Stimulated activated effector memory CD8-positive, alpha-beta T cell treated with anti-CD3 and anti-CD28 coated beads, Interleukin-12 subunit alpha, Interleukin-12 subunit beta, amount 100 ng/mL, for 72 hours (primary cell): ENCODE measurements around the gene PTER.

Experiments used
- ATAC-seq: fragments of 150-1000 bp; cut with Tn5 transposase; 2 replicates; pipeline ENCODE4 v1.10.0; 2021
- DNase-seq, 2 donors: peaks; one replicate each; pipeline ENCODE4 v3.0.0; 2021 to 2022; ENCODE audit warnings: low spot score in 2 of 2
- H3K27ac Mint-ChIP-seq: one replicate; pipeline ENCODE4 v1.8.0; 2022; ENCODE audit warnings: mild to moderate bottlenecking, mixed read lengths
- H3K36me3 Mint-ChIP-seq: one replicate; pipeline ENCODE4 v1.8.0; 2022; ENCODE audit warnings: mild to moderate bottlenecking, mixed read lengths
- H3K4me1 Mint-ChIP-seq: one replicate; pipeline ENCODE4 v1.8.0; 2022; ENCODE audit warnings: mixed read lengths
- H3K4me3 Mint-ChIP-seq: one replicate; pipeline ENCODE4 v1.8.0; 2022; ENCODE audit warnings: mild to moderate bottlenecking, mixed read lengths
- H3K9me3 Mint-ChIP-seq: one replicate; pipeline ENCODE4 v1.8.0; 2022; ENCODE audit warnings: mixed read lengths

PTER gene

DNA sequence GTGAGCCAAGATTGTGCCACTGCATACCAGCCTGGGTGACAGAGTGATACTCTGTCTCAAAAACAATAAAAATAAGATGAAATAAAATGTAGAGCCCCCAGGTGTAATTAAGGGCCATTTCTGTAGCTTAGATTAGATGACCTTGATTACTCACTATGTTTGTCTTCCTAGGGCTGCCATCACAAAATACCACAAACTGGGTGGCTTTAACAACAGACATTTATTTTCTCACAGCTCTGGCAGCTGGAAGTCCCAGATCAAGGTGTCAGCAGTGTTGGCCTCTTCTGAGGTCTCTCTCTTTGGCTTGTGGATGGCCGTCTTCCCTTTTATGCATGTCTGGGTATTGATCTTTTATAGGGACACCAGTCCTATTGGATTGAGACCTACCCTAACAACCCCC is 6.1 kb downstream of the PTER start:
- Mint-ChIP-seq H3K27ac (no peak overlapping the region), H3K4me1 (peaks cover 37% of the 10 kb centered on the region), H3K4me3 (no peak overlapping the region), H3K36me3 (peaks cover 68% of the 10 kb centered on the region), H3K9me3 (no peaks in the 10 kb centered on the region)
- ATAC-seq: no peak
- DNase-seq: no peak

- Mint-ChIP-seq H3K36me3 (peaks cover 46% of the 10 kb centered on the region), H3K27ac (no peak overlapping the region), H3K4me1 (peaks cover 24% of the 10 kb centered on the region), H3K9me3 (no peaks in the 10 kb centered on the region), H3K4me3 (no peak overlapping the region)
- ATAC-seq (no peak), DNase-seq (no peak)
Measured at GRCh38 chr10:16445770-16446469, 9.1 kb downstream of the PTER start.

DNA sequence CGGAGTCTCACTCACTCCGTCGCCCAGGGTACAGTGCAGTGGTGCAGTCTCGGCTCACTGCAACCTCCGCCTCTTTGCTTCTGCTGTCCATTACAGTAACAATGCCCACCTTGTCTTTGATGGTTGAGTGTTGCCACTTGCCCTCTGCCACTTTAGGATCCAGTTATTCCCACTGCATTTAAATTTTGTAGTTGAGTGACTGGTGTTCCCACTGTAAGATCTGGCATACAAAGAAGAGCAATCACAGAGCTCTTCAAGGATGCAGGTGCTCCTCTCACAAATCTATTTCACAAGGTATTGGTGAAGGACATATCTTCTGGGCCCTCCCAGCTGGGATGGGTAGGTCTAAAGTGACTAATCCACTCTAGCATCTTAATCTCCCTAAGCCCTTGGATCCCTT is 12.6 kb downstream of the PTER start:
- no peak overlapping the region for H3K27ac Mint-ChIP-seq
- H3K9me3 Mint-ChIP-seq: no peaks in the 10 kb centered on the region

GRCh38 chr10:16458166-16458955 is 21.6 kb downstream of the PTER start:
- H3K4me1 Mint-ChIP-seq: peaks cover 22% of the 10 kb centered on the region
- H3K4me3 Mint-ChIP-seq: no peak overlapping the region
- no peak overlapping the region for H3K27ac Mint-ChIP-seq
- H3K36me3 Mint-ChIP-seq: peaks cover 5% of the 10 kb centered on the region
- DNase-seq (no peak), ATAC-seq (peak; percentile 66)
- no peaks in the 10 kb centered on the region for H3K9me3 Mint-ChIP-seq

More for the DNA sequence above, 12.6 kb downstream of the PTER start:
- H3K4me3 Mint-ChIP-seq: no peak overlapping the region
- DNase-seq: no peak
- peaks cover 18% of the 10 kb centered on the region for H3K36me3 Mint-ChIP-seq
- ATAC-seq: no peak
- peaks cover 7% of the 10 kb centered on the region for H3K4me1 Mint-ChIP-seq

GRCh38 chr10:16459423-16459939 is 22.7 kb downstream of the PTER start:
- peaks cover 5% of the 10 kb centered on the region for H3K36me3 Mint-ChIP-seq
- no peaks in the 10 kb centered on the region for H3K9me3 Mint-ChIP-seq
- H3K4me3 Mint-ChIP-seq: no peak overlapping the region
- no peak for ATAC-seq
- no peak for DNase-seq
- H3K27ac Mint-ChIP-seq: no peak overlapping the region
- H3K4me1 Mint-ChIP-seq: peaks cover 22% of the 10 kb centered on the region

DNA sequence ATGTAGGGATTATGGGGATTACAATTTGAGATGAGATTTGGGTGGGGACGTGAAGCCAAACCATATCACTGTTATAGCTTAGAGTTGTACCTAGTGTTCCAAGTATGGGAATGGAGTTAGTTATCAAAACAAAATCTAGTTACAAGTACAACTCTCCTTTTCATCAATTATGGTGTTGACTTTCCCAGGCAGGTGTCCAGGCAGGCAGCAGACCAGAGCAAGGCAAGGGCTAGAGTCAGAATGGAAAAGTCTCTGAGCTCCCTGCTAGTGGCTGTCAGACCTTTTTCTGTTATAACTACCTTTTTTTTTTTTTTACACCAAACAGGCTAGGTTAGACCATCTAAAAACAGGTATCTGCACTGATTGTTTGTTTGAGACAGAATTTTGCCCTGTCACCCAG is 29.2 kb downstream of the PTER start:
- no peak overlapping the region for H3K27ac Mint-ChIP-seq
- no peak for DNase-seq
- H3K4me3 Mint-ChIP-seq: no peak overlapping the region
- ATAC-seq: no peak
- no peaks in the 10 kb centered on the region for H3K9me3 Mint-ChIP-seq
- H3K4me1 Mint-ChIP-seq: peaks cover 30% of the 10 kb centered on the region
- no peaks in the 10 kb centered on the region for H3K36me3 Mint-ChIP-seq

DNA sequence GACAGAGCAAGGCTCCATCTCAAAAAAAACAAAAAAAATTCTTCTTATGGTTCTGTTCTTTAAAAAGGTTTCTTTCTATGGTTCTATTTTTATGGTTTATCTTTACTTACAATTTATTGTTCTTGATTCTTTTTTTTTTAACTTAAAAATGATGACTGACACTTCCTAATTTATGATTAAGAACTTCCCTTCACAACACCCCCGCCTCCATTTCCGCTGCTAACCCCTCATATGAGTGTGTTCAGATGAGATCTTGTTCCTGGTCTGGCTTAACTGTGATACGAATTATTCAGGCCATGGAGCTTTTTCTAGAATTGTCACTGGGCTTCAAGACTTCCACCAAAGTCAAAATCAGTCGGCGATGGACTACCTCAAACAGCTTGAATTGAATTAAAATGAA is 33.9 kb downstream of the PTER start:
- Mint-ChIP-seq H3K36me3 (no peaks in the 10 kb centered on the region), H3K9me3 (no peaks in the 10 kb centered on the region), H3K4me1 (peaks cover 24% of the 10 kb centered on the region), H3K4me3 (no peak overlapping the region), H3K27ac (peak overlapping the region; percentile 56)
- peak; percentile 73 for ATAC-seq
- DNase-seq: no peak

DNA sequence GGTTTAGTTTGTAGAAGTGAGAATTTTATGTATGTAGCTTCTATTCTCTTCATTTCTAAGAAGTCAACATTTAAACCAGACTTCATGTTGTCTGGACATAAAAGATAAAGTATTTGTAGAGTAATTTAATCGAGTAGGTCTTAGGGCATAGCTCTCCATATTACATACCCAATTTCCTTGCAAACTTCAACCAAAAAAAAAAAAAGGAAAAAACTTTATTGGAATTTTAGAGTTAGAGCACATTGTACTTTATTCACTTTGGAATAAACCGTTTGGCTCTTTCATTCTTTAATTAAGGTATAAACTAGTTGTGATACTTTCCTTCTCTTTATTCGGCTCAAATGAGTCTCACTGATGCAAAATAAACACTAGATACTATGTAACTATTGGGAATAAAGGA is 36.0 kb downstream of the PTER start:
- no peak overlapping the region for H3K4me3 Mint-ChIP-seq
- no peaks in the 10 kb centered on the region for H3K9me3 Mint-ChIP-seq
- H3K36me3 Mint-ChIP-seq: no peaks in the 10 kb centered on the region

DNA sequence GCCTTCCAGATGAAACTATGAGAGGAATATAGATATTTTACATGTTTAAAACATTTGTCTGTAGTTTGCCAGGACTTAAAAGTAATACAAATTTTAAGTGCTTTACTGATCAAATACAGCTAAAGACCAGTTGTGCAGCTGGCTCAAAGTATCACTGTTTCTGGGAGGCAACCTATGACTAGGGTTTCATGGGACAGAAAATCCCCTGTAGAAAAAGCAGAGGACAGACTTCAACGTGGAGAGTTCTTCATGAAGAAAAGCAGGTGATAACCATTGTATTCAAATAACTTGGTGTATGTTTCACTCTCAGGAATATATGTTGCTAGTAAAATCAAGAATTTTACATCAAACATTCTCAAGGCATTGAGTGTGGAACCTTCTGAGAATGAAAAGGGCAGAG is 40.9 kb downstream of the PTER start:
- no peaks in the 10 kb centered on the region for H3K36me3 Mint-ChIP-seq
- H3K9me3 Mint-ChIP-seq: no peaks in the 10 kb centered on the region
- ATAC-seq (no peak), DNase-seq (no peak)
- no peaks in the 10 kb centered on the region for H3K4me1 Mint-ChIP-seq
- no peak overlapping the region for H3K4me3 Mint-ChIP-seq
- no peak overlapping the region for H3K27ac Mint-ChIP-seq

More for the DNA sequence above, 36.0 kb downstream of the PTER start:
- no peak for ATAC-seq
- no peak for DNase-seq
- Mint-ChIP-seq H3K4me1 (peaks cover 19% of the 10 kb centered on the region), H3K27ac (no peak overlapping the region)

- DNase-seq: no peak
- no peak overlapping the region for H3K27ac Mint-ChIP-seq
- no peaks in the 10 kb centered on the region for H3K4me1 Mint-ChIP-seq
- peaks cover 5% of the 10 kb centered on the region for H3K36me3 Mint-ChIP-seq
- no peaks in the 10 kb centered on the region for H3K9me3 Mint-ChIP-seq
- no peak for ATAC-seq
- H3K4me3 Mint-ChIP-seq: no peak overlapping the region
Measured at GRCh38 chr10:16478801-16479200, 42.0 kb downstream of the PTER start.

DNA sequence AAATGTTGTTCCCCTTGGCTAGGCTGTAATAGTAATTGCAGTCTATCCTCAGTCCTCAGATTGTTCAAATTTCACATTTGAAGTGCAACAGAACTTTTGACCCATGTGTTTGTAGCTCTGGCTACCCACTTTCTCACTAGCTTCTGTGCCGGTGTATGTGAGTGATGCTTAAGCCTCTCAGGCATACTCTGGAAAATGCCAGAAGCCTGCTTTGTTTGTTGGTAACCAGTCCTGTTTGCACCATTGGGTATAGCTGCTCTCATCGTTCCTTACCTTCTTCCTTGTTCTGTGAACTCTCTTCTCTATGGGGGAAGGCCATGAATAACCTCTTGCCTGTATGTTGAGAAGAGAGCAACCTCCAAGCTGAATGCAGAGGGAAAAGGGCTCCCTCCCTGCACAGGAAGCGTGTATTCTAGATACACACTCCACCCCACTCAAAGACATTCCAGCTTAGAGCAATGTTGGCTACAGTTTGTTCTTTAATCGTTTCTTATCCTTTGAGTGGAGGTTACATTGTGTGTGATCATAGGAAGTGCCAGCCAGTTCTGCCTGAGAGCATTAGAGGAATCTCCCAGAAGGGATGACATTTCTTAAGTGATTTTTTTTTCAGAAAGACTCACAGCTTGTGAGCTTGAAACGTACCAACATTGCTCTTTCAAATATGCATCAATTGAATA is 44.4 kb downstream of the PTER start:
- peaks cover 8% of the 10 kb centered on the region for H3K36me3 Mint-ChIP-seq
- DNase-seq (no peak), ATAC-seq (no peak)
- H3K27ac Mint-ChIP-seq: no peak overlapping the region
- H3K9me3 Mint-ChIP-seq: no peaks in the 10 kb centered on the region
- H3K4me3 Mint-ChIP-seq: no peak overlapping the region
- H3K4me1 Mint-ChIP-seq: no peaks in the 10 kb centered on the region

- DNase-seq (no peak), ATAC-seq (no peak)
- Mint-ChIP-seq H3K4me1 (no peaks in the 10 kb centered on the region), H3K27ac (no peak overlapping the region), H3K4me3 (no peak overlapping the region), H3K9me3 (no peaks in the 10 kb centered on the region), H3K36me3 (peaks cover 22% of the 10 kb centered on the region)
Measured at GRCh38 chr10:16483241-16483917, 46.6 kb downstream of the PTER start.

DNA sequence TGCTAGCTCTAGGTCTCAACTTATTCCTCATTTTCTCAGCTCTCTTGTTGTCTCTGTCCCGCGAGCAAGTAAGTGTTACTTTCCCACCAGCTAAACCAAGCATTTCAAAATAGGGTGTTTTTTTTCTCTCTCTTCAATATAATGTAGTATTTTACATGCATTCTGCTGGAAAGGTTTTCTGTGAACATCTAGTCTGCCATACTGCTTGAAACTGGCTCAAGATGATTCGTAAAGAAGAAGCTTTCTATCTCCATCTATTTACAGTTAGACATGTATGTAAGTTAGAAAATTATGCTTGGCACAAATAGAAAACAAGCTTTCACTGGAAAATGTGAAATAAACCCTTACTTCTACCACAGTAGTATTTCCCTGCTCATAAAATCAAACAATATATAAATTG is 53.7 kb downstream of the PTER start:
- DNase-seq: no peak
- peaks cover 33% of the 10 kb centered on the region for H3K36me3 Mint-ChIP-seq
- no peak overlapping the region for H3K27ac Mint-ChIP-seq
- no peak overlapping the region for H3K4me3 Mint-ChIP-seq
- no peaks in the 10 kb centered on the region for H3K4me1 Mint-ChIP-seq
- no peaks in the 10 kb centered on the region for H3K9me3 Mint-ChIP-seq
- no peak for ATAC-seq

DNA sequence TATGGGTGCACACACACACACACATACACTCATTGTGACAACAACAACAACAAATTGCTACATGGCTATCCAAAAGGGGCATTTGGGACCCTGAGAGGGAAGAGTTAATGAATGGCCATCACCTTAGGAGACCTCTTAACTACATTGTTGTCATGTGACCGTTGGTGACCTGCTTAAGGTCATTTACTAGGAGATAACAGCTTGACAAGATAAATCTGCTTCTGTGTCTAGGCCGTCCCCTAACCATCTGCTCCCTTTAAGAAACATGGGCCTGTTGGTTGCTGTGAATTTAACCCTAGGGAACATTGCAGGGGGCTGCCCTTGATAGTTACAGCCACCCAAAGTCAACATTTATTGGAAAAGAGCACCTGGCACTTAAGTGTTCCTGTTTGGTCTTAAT is 55.1 kb downstream of the PTER start:
- Mint-ChIP-seq H3K4me3 (no peak overlapping the region), H3K9me3 (no peaks in the 10 kb centered on the region)

DNA sequence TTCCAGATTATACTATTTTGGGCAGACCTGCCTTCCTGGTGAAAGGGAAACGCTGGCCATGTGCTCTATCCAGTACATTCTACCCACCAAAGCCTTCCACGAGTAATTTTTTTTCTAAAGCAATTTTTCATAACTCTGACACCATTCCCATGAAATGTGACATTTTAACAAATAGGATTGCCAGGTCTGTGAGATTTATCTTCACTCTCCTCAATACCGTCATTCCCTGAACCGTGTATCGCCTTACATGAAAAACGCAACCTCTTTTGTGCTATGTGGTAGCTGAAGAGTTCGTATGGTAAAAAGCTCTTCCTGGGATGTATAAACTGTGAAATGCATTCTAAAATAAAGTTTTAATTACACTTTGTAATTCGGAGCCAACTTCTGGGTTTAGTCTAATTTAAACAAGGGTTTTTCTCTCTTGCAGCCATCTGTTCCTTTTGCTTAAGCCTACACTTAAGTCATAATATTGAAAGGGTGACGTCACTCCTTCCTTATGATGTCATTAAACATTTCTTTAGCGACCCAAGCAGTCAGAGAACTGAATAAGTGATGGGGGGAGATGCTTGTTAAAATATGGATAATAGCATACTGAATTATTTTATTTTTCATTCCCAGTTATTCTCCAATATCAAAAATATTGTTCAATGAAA is 57.2 kb downstream of the PTER start:
- H3K4me3 Mint-ChIP-seq: no peak overlapping the region
- ATAC-seq (no peak), DNase-seq (no peak)
- no peak overlapping the region for H3K27ac Mint-ChIP-seq
- peaks cover 13% of the 10 kb centered on the region for H3K36me3 Mint-ChIP-seq
- H3K4me1 Mint-ChIP-seq: peaks cover 11% of the 10 kb centered on the region
- H3K9me3 Mint-ChIP-seq: no peaks in the 10 kb centered on the region

More for the DNA sequence above, 55.1 kb downstream of the PTER start:
- Mint-ChIP-seq H3K4me1 (peaks cover 6% of the 10 kb centered on the region), H3K27ac (no peak overlapping the region), H3K36me3 (peaks cover 27% of the 10 kb centered on the region)
- ATAC-seq: no peak
- DNase-seq: no peak
